MV-4-11 (cell line): Measurements from ENCODE around the gene PUDP.
A peak's percentile ranks its signal among the peaks of the same experiment; 100 is the strongest.
"Not testable (repeated sequence)": the region's sequence is repeated elsewhere in the genome, so short reads cannot be mapped to it uniquely, and the experiment has no call there.

Experiments used
- DNase-seq: peaks from one replicate; lab custom pipeline; 2025; lab: John Stamatoyannopoulos, UW

PUDP gene

GRCh38 chrX:7147978-7148854 is at the start of gene PUDP:
PUDP (minus strand) TSS chrX:7148153; CDS start chrX:7148113, 40 bp downstream.
- peak; percentile 67 for DNase-seq

GRCh38 chrX:7194606-7195005 is 46.7 kb upstream of the PUDP start:
- no peak for DNase-seq

- DNase-seq: no peak
Measured at GRCh38 chrX:7192871-7193270, 44.9 kb upstream of the PUDP start.

DNA sequence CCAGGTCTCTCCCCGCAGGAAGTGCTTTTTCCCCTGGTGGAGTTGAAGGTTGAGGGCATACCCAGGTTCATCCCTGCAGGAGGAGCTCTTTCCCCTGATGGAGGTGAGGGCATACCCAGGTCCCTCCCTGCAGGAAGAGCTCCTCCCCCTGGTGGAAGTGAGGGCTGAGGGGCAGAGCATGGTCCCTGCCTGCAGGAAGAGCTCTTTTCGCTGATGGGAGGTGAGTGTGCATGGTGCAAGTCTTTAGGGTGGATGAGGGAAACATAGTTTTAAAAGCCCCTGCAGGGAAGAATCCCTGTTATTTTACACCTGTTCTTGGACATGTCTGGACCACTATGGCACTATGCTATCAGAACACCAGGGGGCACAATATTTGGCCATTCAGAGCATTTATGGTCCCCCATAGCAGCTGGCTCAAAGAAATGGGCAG is 43.7 kb upstream of the PUDP start:
- DNase-seq: no peak

- no peak for DNase-seq
Measured at GRCh38 chrX:7190157-7190556, 42.2 kb upstream of the PUDP start.

- DNase-seq: no peak
Measured at GRCh38 chrX:7188672-7189071, 40.7 kb upstream of the PUDP start.

DNA sequence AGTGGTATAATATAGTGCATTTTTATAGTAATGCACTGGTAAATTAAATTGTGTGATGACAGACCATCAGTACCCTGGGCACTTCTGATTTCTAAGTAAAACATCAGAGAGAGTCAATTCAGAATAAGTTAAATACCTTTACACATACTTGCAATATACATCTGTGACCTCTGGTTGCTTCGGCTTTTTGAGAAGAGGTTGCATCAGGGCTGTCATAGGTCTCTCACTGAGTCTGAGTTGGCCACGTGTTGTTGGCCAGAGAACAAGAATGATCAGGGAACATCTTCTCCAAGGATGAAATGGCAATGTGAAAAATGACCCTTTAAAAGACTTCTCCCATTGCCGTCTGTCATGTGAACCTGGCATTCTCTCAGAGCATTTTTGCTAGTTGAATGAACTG is 36.9 kb upstream of the PUDP start:
- DNase-seq: no peak

GRCh38 chrX:7179446-7179845 is 31.5 kb upstream of the PUDP start:
- DNase-seq: no peak

- DNase-seq: not testable (repeated sequence)
Measured at GRCh38 chrX:7178859-7179258, 30.9 kb upstream of the PUDP start.

DNA sequence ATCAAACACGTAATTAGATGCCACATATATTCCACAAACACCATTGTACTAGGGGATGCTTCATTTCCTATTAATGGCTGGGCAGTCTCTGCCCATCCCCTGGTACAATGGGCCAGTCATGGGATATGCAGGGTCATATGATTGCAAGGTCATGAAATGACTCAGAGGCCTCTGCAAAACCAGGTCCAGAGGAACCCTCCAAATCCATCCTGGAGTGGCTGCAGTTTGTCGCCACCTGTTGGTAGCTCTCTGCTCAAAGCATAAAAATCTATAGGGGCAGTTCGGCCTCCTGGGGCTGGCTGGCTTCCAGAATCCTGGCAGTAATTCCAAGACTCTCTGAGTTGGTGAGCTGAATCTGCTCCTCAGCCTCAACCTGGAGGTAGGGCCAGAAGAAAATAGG is 22.9 kb upstream of the PUDP start:
- no peak for DNase-seq

GRCh38 chrX:7169627-7170026 is 21.7 kb upstream of the PUDP start:
- DNase-seq: no peak

GRCh38 chrX:7168371-7168770 is 20.4 kb upstream of the PUDP start:
- no peak for DNase-seq

- no peak for DNase-seq
Measured at GRCh38 chrX:7164174-7164573, 16.2 kb upstream of the PUDP start.

- no peak for DNase-seq
Measured at GRCh38 chrX:7163146-7163677, 15.3 kb upstream of the PUDP start.

GRCh38 chrX:7159149-7159861 is 11.4 kb upstream of the PUDP start:
- DNase-seq: peak; percentile 31

GRCh38 chrX:7158468-7158990 is 10.6 kb upstream of the PUDP start:
- no peak for DNase-seq

DNA sequence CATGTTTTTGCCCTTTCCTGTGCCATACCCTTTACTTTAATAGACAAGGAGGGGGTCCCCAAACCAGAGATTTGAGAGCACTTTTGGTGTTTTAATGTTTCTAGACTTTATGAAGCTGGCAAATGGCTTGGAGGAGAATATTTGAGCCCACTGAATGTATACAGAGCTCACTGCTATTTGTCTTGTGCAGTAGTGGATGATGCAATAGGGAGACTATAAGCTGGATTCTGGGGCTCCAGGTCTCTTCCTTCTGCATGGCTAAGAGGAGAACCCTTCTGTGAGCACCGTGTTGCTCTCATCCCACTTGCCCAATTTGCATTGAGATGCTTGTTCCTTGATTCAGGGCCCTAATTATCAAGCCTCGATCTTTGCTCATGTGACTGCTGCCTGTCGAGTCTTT is 8.9 kb upstream of the PUDP start:
- DNase-seq: no peak

- no peak for DNase-seq
Measured at GRCh38 chrX:7155163-7155562, 7.2 kb upstream of the PUDP start.

- DNase-seq: no peak
Measured at GRCh38 chrX:7154041-7154597, 6.2 kb upstream of the PUDP start.

GRCh38 chrX:7153231-7153630 is 5.3 kb upstream of the PUDP start:
- no peak for DNase-seq

GRCh38 chrX:7149411-7149810 is 1.5 kb upstream of the PUDP start:
- DNase-seq: peak; percentile 36

- no peak for DNase-seq
Measured at GRCh38 chrX:7147413-7147977, 458 bp downstream of the PUDP start, which contains the start of gene STS. STS (plus strand) TSS chrX:7147712; CDS start chrX:7253200, 105,488 bp downstream.
